ENCODE results near the gene CTIF. TPM values are rescaled to one million over a fixed set of nuclear protein-coding genes. Genes with fewer than 3 reads are reported as not detected.

The CTIF gene
- polyA plus RNA-seq, 3 donors = 0.38 to 8.7 (median 1.2) TPM

DNA sequence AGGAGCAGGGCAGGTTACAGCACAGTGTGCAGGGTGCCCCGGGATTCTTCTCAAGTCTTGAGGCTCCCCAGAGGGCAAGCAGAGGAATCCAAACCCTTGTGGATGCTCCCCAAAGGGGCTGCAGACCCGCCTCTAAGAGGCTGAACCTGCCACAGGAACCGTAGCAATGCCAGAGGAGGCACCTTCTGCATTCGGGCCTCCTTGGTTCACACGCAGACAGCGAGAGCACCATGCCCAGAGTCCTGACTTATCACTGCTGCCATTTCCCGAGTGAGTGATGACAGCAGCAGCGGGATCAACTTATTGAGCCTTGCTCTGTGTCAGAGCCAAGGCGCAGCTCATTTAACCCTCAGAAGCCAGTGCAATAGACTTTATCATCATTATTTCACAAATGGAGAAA is 203.5 kb downstream of the CTIF start:
- H3K9me3 Mint-ChIP-seq = no peaks in the 10 kb centered on the region
- no peaks in the 10 kb centered on the region for H3K36me3 ChIP-seq (replicated peaks in 1 of 2; ENCODE audit: control insufficient read depth in 1 of 2, insufficient read depth in 2 of 2, low read length in 2 of 2)
- H3K36me3 Mint-ChIP-seq = peaks cover 9% of the 10 kb centered on the region in 2 donors
- H3K4me2 ChIP-seq (replicated peaks; ENCODE audit: extremely low read depth, low read length, poor library complexity, severe bottlenecking) = peak overlapping the region; percentile 56
- 90% methylated on average over 9 of the region's 9 CpGs for WGBS (ENCODE audit: insufficient coverage)
- TF ChIP-seq, protein P1, sequence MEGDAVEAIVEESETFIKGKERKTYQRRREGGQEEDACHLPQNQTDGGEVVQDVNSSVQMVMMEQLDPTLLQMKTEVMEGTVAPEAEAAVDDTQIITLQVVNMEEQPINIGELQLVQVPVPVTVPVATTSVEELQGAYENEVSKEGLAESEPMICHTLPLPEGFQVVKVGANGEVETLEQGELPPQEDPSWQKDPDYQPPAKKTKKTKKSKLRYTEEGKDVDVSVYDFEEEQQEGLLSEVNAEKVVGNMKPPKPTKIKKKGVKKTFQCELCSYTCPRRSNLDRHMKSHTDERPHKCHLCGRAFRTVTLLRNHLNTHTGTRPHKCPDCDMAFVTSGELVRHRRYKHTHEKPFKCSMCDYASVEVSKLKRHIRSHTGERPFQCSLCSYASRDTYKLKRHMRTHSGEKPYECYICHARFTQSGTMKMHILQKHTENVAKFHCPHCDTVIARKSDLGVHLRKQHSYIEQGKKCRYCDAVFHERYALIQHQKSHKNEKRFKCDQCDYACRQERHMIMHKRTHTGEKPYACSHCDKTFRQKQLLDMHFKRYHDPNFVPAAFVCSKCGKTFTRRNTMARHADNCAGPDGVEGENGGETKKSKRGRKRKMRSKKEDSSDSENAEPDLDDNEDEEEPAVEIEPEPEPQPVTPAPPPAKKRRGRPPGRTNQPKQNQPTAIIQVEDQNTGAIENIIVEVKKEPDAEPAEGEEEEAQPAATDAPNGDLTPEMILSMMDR (IDR thresholded peaks at IDR 0.05) = no peak
- H3K27ac ChIP-seq (ENCODE audit: low read depth in 1 of 2, low read length in 2 of 2) = peak overlapping the region; percentile 72 to 80
- peaks cover 48% of the 10 kb centered on the region for H3K4me1 Mint-ChIP-seq
- H3K4me3 ChIP-seq (replicated peaks in 1 of 3; ENCODE audit: low read depth in 2 of 3, low read length in 3 of 3) = peak overlapping the region in 1 of 3 experiments; percentile 48
- intact Hi-C loops (cut with micrococcal nuclease) = loop anchor here in 1 of 2 donors (10.0 kb wide), 1 partner anchor 68 kb away; no protein-coding TSS in a partner anchor
- no peaks in the 10 kb centered on the region for H3K79me2 ChIP-seq (ENCODE audit: insufficient read depth, low read length)
- H2AFZ ChIP-seq (ENCODE audit: insufficient read depth, low read depth, low read length, poor library complexity, severe bottlenecking) = no peak overlapping the region
- H3K4me3 Mint-ChIP-seq = no peak overlapping the region
- no peaks in the 10 kb centered on the region for H4K20me1 ChIP-seq (ENCODE audit: insufficient read depth, low read length)
- H3K27ac Mint-ChIP-seq = peak overlapping the region; percentile 67 to 95 (median 90)
- no peaks in the 10 kb centered on the region for H3K27me3 ChIP-seq (ENCODE audit: control insufficient read depth in 2 of 2, insufficient read depth in 2 of 2, low read length in 2 of 2)
- no peak for DNase-seq
- peaks cover 0 to 3% (median 0%) of the 10 kb centered on the region in 3 donors for H3K27me3 Mint-ChIP-seq (ENCODE audit: low read depth in 3 of 3)
- H3K4me1 ChIP-seq (ENCODE audit: control insufficient read depth in 1 of 2, insufficient read depth in 2 of 2, low read length in 2 of 2) = peaks cover 42 to 45% of the 10 kb centered on the region in 2 donors
- H3K9ac ChIP-seq (ENCODE audit: insufficient read depth, low read length, poor library complexity, severe bottlenecking) = peak overlapping the region; percentile 19
- H3K9me3 ChIP-seq (replicated peaks in 1 of 2; ENCODE audit: control insufficient read depth in 1 of 2, insufficient read depth in 1 of 2, low read length in 2 of 2) = no peaks in the 10 kb centered on the region

DNA sequence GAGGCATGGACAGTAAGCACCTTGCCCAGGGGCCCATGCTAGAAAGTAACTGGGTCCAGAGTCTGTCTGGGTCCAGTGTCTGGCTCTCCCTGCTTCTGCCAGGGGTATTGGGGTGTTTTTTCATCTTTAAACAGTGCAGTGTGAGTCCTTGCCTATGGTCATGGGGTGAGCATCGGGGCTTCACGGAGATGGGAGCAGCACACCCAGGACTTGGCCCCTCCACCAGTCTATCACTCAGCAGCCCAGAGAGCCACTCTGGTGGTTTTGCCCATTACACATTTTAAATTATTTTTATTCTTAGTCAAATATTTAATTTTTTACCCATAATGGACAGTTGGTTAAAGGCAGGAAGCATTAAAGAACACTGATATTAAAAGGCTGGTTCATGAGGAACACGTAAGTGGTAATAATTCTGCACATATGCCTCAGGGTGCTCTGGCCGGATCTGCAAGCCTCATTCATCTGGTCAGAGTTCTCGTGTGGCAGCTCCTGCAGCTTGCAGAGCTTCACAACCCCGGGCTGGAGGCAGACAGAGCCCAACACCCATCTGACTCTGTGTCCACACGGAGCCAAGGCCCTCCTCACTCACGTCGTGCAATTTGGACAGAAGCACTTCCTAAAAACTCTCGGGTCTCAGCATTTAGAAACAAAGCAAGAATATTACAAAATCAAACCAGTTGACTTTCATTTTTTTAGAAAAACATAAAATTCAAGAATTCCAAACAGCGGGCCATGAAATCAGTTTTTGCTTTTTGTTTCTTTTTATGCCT is 204.1 kb downstream of the CTIF start:
- Histone ChIP-seq H3K4me3 (replicated peaks in 1 of 3; ENCODE audit: low read depth in 2 of 3, low read length in 3 of 3) (peak overlapping the region in 1 of 3 experiments; percentile 48), H3K4me1 (ENCODE audit: control insufficient read depth in 1 of 2, insufficient read depth in 2 of 2, low read length in 2 of 2) (peaks cover 42 to 45% of the 10 kb centered on the region in 2 donors), H3K4me2 (replicated peaks; ENCODE audit: extremely low read depth, low read length, poor library complexity, severe bottlenecking) (peak overlapping the region; percentile 56), H3K9me3 (replicated peaks in 1 of 2; ENCODE audit: control insufficient read depth in 1 of 2, insufficient read depth in 1 of 2, low read length in 2 of 2) (no peaks in the 10 kb centered on the region), H3K79me2 (ENCODE audit: insufficient read depth, low read length) (no peaks in the 10 kb centered on the region), H3K27ac (ENCODE audit: low read depth in 1 of 2, low read length in 2 of 2) (peak overlapping the region; percentile 72 to 80), H3K36me3 (replicated peaks in 1 of 2; ENCODE audit: control insufficient read depth in 1 of 2, insufficient read depth in 2 of 2, low read length in 2 of 2) (no peaks in the 10 kb centered on the region), H3K27me3 (ENCODE audit: control insufficient read depth in 2 of 2, insufficient read depth in 2 of 2, low read length in 2 of 2) (no peaks in the 10 kb centered on the region), H4K20me1 (ENCODE audit: insufficient read depth, low read length) (no peaks in the 10 kb centered on the region), H2AFZ (ENCODE audit: insufficient read depth, low read depth, low read length, poor library complexity, severe bottlenecking) (no peak overlapping the region), H3K9ac (ENCODE audit: insufficient read depth, low read length, poor library complexity, severe bottlenecking) (peak overlapping the region; percentile 19)
- Mint-ChIP-seq H3K27me3 (ENCODE audit: low read depth in 3 of 3) (peaks cover 0 to 3% (median 0%) of the 10 kb centered on the region in 3 donors), H3K36me3 (peaks cover 8 to 9% of the 10 kb centered on the region in 2 donors), H3K4me3 (peak overlapping the region; percentile 7 to 78), H3K9me3 (no peaks in the 10 kb centered on the region), H3K27ac (peak overlapping the region; percentile 67 to 95 (median 90)), H3K4me1 (peaks cover 47% of the 10 kb centered on the region)
- intact Hi-C loops (cut with micrococcal nuclease) = loop anchor here in 1 of 2 donors (10.0 kb wide), 1 partner anchor 68 kb away; no protein-coding TSS in a partner anchor
- DNase-seq = peak; percentile 81 to 85 (median 82)
- WGBS (ENCODE audit: insufficient coverage) = 1% methylated on average over 8 of the region's 11 CpGs
- TF ChIP-seq, protein P1 (IDR thresholded peaks at IDR 0.05) = no peak
